Measurements from ENCODE around the gene TPX2.

TPX2 gene

GRCh38 chr20:31707994-31708735 is 30.9 kb upstream of the TPX2 start:
- H3K4me3 ChIP-seq (ENCODE audit: low read depth, low read length) = no peak overlapping the region
- TF ChIP-seq, protein P1, sequence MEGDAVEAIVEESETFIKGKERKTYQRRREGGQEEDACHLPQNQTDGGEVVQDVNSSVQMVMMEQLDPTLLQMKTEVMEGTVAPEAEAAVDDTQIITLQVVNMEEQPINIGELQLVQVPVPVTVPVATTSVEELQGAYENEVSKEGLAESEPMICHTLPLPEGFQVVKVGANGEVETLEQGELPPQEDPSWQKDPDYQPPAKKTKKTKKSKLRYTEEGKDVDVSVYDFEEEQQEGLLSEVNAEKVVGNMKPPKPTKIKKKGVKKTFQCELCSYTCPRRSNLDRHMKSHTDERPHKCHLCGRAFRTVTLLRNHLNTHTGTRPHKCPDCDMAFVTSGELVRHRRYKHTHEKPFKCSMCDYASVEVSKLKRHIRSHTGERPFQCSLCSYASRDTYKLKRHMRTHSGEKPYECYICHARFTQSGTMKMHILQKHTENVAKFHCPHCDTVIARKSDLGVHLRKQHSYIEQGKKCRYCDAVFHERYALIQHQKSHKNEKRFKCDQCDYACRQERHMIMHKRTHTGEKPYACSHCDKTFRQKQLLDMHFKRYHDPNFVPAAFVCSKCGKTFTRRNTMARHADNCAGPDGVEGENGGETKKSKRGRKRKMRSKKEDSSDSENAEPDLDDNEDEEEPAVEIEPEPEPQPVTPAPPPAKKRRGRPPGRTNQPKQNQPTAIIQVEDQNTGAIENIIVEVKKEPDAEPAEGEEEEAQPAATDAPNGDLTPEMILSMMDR (IDR thresholded peaks at IDR 0.05; ENCODE audit: low read depth, low read length) = no peak

- no peak overlapping the region for H3K4me3 ChIP-seq (ENCODE audit: low read depth, low read length)
- TF ChIP-seq, protein P1 (IDR thresholded peaks at IDR 0.05; ENCODE audit: low read depth, low read length) = no peak
These were observed 30.2 kb upstream of the TPX2 start for GRCh38 chr20:31708736-31709534.

DNA sequence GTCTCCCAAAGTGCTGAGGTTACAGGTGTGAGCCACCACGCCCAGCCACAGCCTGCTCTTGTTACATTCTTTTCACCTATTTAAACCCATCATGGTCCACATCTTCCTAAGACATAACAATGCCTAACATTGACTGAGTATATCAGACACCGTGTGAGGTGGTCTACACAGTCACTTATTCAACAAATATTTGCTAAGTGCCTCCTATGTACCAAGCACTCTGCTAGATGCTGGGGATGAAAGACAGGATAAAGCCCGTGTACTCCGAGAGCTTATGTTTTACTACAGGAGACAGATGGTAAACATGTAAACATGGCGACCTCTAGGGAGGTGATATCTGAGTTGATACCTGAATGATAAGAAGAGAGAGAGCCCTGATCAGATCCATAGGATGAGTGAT is 29.2 kb upstream of the TPX2 start:
- TF ChIP-seq, protein P1 (IDR thresholded peaks at IDR 0.05; ENCODE audit: low read depth, low read length) = no peak
- H3K4me3 ChIP-seq (ENCODE audit: low read depth, low read length) = no peak overlapping the region

DNA sequence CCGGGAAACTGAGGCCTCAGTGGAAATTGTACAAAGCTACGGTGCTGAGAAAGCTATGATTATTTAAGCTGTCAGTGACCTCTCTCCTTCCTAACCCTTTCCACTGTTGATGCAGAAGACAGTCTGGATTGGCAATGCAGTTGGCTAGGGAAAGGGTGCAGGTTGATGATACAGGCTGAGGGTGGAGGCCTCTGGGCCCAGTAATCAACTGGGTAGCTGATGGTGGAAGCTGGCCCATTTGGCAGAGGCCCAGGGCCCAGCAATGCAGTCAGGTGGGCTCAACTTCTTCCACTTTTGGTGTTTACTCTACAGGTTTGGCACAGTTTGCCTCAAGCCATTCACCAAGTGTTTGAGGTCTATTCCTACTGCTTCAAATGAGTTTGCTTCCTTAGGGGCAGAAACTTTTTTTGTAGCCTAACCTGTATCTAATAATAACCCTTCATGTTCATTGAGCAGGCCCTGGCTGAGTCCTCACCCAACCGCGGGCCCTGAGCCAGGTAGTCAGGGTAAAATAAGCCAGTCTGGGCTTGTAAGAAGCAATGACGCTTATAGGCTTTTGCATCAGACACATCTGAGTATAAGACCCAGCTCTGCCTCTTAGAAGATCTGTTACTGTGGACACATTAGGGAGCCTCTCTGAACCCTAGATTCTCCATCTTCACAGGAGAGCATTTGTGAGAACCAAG is 28.5 kb upstream of the TPX2 start:
- no peak overlapping the region for H3K4me3 ChIP-seq (ENCODE audit: low read depth, low read length)
- TF ChIP-seq, protein P1 (IDR thresholded peaks at IDR 0.05; ENCODE audit: low read depth, low read length) = no peak

- no peak overlapping the region for H3K4me3 ChIP-seq (ENCODE audit: low read depth, low read length)
- TF ChIP-seq, protein P1 (IDR thresholded peaks at IDR 0.05; ENCODE audit: low read depth, low read length) = no peak
These were observed 27.6 kb upstream of the TPX2 start for GRCh38 chr20:31711179-31712111.

GRCh38 chr20:31712112-31712553 is 27.0 kb upstream of the TPX2 start:
- peak overlapping the region; percentile 51; the same call in 1 of the 2 replicates for H3K4me3 ChIP-seq (ENCODE audit: low read depth, low read length)
- TF ChIP-seq, protein P1 (IDR thresholded peaks at IDR 0.05; ENCODE audit: low read depth, low read length) = no peak
